Activated CD4-positive, alpha-beta T cell treated with anti-CD3 and anti-CD28 coated beads, Interleukin-10, Interleukin-2, amounts not matched to agents 100 ng/mL and 50 ng/mL, durations not matched to agents 16 hours and 8 hours (primary cell): ENCODE results near the gene ARHGAP9.
"Not testable (repeated sequence)": the region's sequence is repeated elsewhere in the genome, so short reads cannot be mapped to it uniquely, and the experiment has no call there.

Experiments
- DNase-seq: peaks from one replicate; pipeline ENCODE4 v3.0.0-alpha.2; 2020

Gene ARHGAP9

GRCh38 chr12:57517187-57517586, 37.5 kb upstream of the ARHGAP9 start:
- no peak for DNase-seq

- no peak for DNase-seq
Measured at GRCh38 chr12:57516617-57517153, 37.0 kb upstream of the ARHGAP9 start.

- DNase-seq: no peak
Measured at GRCh38 chr12:57515934-57516541, 36.4 kb upstream of the ARHGAP9 start.

- no peak for DNase-seq
Measured at GRCh38 chr12:57515408-57515933, 35.8 kb upstream of the ARHGAP9 start.

GRCh38 chr12:57514720-57515407, 35.2 kb upstream of the ARHGAP9 start:
- no peak for DNase-seq

- DNase-seq: not testable (repeated sequence)
Measured at GRCh38 chr12:57514246-57514645, 34.6 kb upstream of the ARHGAP9 start.

GRCh38 chr12:57513677-57514076, 34.0 kb upstream of the ARHGAP9 start:
- DNase-seq: not testable (repeated sequence)

GRCh38 chr12:57513266-57513665, 33.6 kb upstream of the ARHGAP9 start:
- no peak for DNase-seq

- DNase-seq: no peak
Measured at GRCh38 chr12:57512665-57513064, 33.0 kb upstream of the ARHGAP9 start.

GRCh38 chr12:57511588-57512325, 32.1 kb upstream of the ARHGAP9 start:
- no peak for DNase-seq

GRCh38 chr12:57511161-57511560, 31.5 kb upstream of the ARHGAP9 start:
- no peak for DNase-seq

- not testable (repeated sequence) for DNase-seq
Measured at GRCh38 chr12:57507796-57508195, 28.1 kb upstream of the ARHGAP9 start.

GRCh38 chr12:57506541-57506940, 26.9 kb upstream of the ARHGAP9 start:
- DNase-seq: not testable (repeated sequence)

GRCh38 chr12:57502311-57502969, 22.8 kb upstream of the ARHGAP9 start:
- DNase-seq: not testable (repeated sequence)

GRCh38 chr12:57500213-57500612, 20.5 kb upstream of the ARHGAP9 start:
- no peak for DNase-seq

GRCh38 chr12:57498571-57498970, 18.9 kb upstream of the ARHGAP9 start:
- DNase-seq: no peak

GRCh38 chr12:57498132-57498502, 18.5 kb upstream of the ARHGAP9 start:
- DNase-seq: no peak

- no peak for DNase-seq
Measured at GRCh38 chr12:57497223-57498131, 17.8 kb upstream of the ARHGAP9 start.

GRCh38 chr12:57496822-57497221, 17.2 kb upstream of the ARHGAP9 start:
- peak; percentile 49 for DNase-seq

GRCh38 chr12:57495051-57495701, 15.5 kb upstream of the ARHGAP9 start:
- DNase-seq: not testable (repeated sequence)
